ENCODE results near the gene KIF3A.
"Not testable (repeated sequence)": the region's sequence is repeated elsewhere in the genome, so short reads cannot be mapped to it uniquely, and the experiment has no call there.

KIF3A gene

DNA sequence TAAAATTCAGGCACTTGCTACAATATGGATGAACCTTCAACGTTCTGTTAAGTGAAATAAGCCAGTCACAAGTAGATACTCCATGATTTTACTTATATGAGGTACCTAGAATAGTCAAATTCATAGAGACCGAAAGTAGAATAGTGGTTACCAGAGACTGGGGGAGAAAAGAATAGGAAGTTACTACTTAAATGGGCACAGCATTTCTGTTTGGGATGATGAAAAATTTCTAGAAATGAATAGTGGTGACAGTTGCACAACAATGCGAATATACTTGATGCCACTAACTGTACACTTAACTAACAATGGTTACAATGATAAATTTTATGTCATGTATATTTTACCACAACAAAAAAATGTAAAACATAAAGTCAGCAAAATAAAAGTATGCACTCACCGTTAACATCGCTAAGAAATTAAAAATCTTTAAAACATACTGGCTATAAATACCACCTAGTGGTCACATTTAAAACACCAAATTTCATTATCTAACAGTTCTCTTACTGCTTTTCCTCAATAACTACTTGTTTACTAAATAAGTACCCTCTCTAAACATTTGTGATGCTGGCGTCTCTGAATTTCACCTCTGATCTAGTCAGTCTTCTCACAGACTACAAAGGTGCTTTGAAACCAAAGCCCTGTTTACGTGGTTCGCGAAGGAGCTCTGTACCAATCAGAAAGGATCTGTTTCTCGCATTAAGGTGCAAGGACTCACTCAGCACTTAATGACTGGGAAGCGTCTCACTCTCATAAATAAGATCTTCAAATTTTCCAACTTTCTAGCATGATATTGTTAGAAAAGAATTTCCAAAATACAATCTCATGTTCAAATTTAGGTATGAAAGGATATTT is 22.7 kb downstream of the KIF3A start:
- DNase-seq: no peak

DNA sequence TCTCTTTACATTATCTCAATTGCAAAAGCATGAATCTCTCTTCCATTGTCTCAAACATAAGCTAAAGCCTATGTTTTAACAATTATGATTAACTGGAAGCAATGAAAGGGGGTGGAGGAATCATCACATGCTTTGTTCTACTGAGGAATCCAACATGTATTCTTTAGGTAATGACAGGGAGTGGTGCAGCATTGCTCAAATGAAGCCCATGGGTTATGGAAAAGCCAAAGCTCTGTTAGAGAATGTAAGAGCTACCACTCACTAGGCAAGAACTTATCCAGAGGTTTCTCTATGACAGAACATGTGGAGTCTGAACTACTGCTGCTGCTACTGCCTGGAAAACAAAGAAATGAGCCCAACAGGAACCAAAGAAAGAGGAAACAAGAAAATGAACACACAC is 28.7 kb downstream of the KIF3A start:
- no peak for DNase-seq

DNA sequence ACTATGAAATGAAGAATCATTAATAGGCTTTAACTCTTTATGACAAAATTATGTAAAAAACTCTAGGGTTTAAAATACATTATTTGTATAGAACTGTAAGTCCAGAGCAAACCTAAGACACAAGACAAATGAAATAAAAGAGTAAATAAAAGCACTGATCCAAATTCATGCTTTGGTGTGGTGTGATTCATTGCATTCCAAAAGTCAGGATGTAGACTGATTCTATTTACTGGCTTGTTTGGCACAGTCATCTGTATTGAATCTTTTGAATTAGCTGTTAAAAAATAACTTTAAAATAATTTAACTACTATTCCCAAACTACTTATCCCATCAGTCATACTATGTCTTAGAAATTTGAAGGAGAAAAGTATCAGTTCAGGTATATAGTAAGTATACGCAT is 32.5 kb downstream of the KIF3A start:
- DNase-seq: no peak

DNA sequence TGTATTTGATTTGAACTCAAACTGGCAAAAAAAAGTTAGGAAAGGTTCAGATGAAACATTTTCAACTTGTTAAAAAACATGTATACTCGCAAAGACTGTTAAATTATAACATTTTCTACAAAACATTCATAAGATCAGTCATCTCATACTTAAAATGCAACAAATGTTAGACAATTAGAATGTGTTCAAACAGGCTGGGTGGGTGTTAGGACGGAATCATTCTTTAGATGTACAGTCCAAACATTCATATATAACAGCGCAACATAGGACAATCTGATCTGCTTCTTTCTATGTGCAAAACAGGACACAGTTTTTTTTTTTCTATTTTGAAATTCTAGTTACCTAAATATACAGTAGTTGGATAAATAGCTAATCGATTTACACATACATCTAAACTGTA is 41.4 kb downstream of the KIF3A start:
- no peak for DNase-seq

DNA sequence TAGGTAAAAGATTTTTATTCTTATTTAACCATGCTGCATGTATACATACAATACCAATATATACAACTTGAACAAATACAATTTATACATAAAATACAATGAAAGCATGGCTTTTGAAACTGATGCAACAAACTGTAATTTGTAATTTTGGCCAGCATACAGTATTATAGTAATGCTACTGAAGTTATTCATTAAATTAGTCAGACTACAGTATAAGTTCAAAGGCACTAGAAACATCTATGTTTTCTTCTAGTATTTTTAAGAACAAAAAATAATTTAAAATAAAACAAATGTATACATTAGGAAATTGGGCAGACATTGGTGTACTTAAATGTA is 44.7 kb downstream of the KIF3A start:
- DNase-seq: no peak

DNA sequence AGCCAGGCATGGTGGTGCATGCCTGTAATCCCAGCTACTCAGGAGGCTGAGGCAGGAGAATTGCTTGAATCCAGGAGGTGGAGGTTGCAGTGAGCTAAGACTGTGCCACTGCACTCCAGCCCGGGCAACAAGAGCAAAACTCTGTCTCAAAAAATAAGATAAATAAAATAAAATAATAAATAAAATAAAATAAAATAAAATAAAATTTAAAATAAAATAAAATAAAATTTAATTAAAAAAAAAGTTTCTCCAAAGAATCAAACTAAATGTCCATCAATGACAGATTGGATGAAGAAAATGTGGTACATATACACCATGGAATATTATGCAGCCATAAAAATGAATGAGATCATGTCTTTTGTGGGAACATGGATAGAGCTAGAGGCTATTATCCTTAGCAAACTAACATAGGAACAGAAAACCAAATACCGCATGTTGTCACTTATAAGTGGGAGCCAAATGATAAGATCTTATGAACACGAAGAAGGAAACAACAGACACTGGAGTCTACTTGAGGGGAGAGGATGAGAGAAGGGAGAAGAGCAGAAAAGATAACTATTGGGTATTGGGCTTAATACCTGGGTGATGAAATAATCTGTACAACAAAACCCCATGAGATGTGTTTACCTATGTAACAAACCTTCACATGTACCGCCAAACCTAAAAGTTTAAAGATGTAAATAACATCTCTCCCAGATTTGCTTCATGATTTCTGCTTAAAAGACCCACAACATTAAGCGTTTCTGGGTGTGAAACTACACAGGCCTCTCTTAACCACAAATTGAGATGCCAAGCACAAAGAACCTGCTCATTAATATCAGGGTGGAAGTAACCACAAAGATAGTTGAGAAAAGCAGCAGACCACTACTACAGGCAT is 45.4 kb downstream of the KIF3A start:
- not testable (repeated sequence) for DNase-seq

- no peak for DNase-seq
These were observed 47.2 kb downstream of the KIF3A start for GRCh38 chr5:132690156-132690555.

GRCh38 chr5:132689513-132689912 is 47.8 kb downstream of the KIF3A start:
- DNase-seq: no peak

- no peak for DNase-seq
These were observed 48.6 kb downstream of the KIF3A start for GRCh38 chr5:132688536-132689339.

DNA sequence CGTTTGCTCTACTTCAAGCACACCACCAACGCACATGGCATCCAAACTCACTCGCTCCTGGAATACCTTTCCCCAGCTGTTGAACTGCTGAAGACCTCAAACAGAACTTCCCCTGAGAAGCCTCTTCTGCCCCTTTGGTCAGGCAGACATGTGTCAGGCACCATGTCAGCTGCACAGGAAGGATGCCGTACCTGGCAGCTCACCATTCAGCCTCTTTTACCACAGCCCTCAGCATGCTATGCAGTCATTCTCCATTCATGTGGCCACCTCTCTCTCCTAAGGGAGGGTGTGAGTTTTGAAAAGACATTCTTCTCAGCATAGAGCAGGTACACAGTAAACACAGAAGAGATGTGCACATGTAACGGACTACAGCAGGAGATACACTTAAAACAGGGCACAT is 49.4 kb downstream of the KIF3A start:
- no peak for DNase-seq

- no peak for DNase-seq
These were observed 51.2 kb downstream of the KIF3A start for GRCh38 chr5:132686193-132686592.

DNA sequence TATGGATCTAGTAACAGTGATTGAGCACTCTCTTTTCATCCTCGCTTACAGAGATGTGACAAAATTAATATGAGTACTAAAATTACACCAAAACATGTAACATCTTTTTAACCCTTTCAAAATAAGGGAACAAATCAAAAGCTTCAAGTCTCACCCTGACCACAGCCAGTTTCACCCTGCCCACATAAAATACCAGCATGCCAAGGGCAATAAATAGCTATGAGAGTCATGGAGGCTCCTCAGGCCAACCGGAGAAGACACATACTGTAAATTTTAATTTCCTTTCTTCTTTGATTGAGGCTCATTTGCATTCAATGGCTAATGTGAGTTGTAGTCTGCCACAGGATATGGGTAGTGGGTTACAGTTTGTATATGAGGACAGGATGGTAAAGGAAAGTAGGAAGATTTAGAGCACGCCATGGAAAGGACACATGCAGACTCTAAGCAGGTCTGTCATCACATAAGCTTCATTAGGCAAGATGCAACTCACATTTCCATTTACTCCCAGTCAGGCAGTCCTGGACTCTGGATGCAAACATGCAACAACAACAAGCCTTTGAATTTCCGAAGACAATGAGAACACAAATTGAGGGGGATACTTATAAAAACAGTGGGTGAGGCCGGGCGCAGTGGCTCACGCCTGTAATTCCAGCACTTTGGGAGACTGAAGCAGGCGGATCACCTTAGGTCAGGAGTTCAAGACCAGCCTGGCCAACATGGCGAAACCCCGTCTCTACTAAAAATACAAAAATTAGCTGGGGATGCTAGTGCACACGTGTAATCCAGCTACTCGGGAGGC is 52.2 kb downstream of the KIF3A start:
- DNase-seq: no peak

GRCh38 chr5:132684491-132684890 is 52.9 kb downstream of the KIF3A start:
- DNase-seq: no peak

- no peak for DNase-seq
These were observed 55.4 kb downstream of the KIF3A start for GRCh38 chr5:132681983-132682382.

DNA sequence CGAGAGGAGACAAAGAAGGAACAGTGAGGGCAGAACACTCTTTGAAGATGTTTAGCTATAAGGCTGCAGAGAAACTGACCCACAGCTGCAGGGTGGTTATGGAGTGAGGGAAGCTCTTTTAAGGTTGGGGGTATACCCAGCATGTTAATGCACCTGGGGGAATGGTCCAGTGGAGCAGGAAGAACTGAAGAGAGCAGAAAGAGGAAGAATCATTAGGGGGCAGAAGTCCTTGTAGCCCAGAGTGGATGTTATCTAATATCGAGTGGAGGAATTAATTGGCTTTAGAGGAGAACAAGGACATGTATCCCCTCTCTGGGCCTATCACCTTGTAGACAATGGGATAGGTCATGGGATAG is 55.9 kb downstream of the KIF3A start:
- DNase-seq: no peak

- DNase-seq: no peak
These were observed 56.4 kb downstream of the KIF3A start for GRCh38 chr5:132680780-132681475.

DNA sequence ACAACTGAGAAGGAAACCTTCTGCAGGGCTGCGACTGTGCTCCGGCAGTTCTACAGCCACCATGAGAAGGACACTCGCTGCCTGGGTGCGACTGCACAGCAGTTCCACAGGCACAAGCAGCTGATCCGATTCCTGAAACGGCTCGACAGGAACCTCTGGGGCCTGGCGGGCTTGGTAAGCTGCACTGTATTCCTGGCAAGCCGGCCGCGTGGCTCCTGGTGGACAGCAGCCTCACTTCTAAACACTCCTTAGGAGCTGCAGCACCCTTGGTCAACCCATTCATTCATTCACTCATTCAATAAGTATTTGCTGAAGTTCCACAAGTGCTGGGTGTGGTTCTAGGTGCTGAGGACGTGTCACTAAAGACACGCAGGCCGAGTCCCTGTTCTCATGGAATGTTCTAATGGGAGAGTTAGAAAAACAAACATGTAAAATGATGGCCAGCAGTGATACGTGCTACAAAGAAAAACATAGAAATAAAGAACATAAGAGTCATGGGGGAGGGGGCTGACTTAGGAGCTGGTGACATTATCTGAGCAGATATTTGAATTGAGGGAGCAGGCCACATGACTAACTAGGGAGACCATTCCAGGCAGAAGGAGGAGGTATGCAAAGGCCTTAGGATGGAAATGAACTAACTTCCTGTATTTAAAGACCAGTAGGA is 57.5 kb downstream of the KIF3A start:
- DNase-seq: no peak

DNA sequence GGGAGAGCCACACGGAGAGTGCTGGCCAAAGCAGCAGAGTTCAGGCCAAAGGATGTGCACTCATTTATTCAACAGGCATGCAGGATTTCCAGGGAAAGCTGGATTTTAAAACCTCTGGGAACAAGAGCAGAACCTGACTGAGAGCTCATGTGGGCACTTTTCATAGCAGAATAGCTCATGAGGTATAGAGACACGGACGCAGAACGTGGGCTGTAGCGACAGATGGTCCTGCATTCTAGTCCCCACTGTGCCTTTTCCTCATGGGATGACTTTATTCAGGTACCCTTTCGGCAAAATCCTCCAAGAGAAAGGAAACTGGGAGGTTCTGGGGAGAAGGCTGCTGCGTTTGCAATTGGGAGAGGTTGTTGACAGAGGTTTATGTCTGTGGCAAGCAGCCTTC is 58.2 kb downstream of the KIF3A start:
- no peak for DNase-seq

DNA sequence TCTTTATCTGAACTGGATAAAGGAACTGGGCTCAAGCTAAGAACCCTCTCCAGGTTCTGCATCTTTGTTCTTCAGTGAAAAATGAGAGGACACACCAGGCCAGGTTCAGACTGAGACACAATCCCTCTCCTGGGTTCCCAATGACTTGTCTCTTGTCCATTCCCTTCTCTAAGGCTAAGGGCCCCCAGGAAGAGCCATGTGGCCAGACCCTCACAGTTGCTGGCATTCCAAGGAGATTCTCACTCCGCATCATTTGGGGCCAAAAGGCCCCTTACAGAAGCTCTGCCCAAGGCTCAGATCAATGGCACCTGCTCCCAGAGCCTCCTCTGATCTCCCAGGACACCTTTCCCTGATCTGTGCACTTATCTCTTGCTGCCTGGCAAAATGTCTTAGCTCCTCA is 58.6 kb downstream of the KIF3A start:
- no peak for DNase-seq

GRCh38 chr5:132677682-132678400 is 59.5 kb downstream of the KIF3A start:
- no peak for DNase-seq

DNA sequence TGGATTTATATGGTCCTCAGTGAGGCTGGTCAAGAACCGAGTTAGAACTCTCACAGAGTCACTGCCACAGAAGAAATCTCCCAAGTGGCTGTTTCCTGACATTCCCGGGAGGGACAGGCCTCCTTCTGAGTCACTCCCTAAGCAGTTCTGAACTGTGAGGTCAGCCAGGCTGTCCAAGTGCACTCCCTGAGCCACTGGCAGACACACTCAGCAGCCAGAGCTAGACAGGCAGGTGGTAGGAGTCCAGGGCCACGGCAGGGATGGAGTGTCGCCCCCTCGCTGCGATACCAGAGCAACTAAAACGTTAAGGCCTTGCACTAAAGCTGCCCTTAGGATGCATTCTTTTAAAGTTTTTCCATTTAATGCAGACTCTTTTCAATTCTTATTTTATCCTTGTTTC is 60.2 kb downstream of the KIF3A start:
- no peak for DNase-seq

Data from NCI-H524 treated with DMSO at 0.1 percent for 48 hours (cell line).